ENCODE measurements around the gene SLC38A6. TPM values are rescaled to one million over a fixed set of nuclear protein-coding genes. Genes with fewer than 3 reads are reported as not detected.

The SLC38A6 gene
- total and polyA plus RNA-seq, 9 of the 15 experiments (the other 6 are each of a cell fraction or from before 2014, with no cell fraction given), result 9.8 to 40.3 (median 17.6) TPM

- TF ChIP-seq FOXM1 (IDR thresholded peaks at IDR 0.05; ENCODE audit: low read depth) (peak; percentile 85), FOXM1 (CRISPR knock-in tag; IDR thresholded peaks at IDR 0.05; ENCODE audit: low read depth) (no peak), HMBOX1 (IDR thresholded peaks at IDR 0.05) (peak; percentile 48; the same call in 1 of the 2 replicates), ZNF431 (CRISPR knock-in tag; IDR thresholded peaks at IDR 0.05) (no peak), NFATC3 (IDR thresholded peaks at IDR 0.05) (no peak), MAFG (tag; conservative IDR thresholded peaks at IDR 0.05) (peak; percentile 45), HEY1 (CRISPR knock-in tag; IDR thresholded peaks at IDR 0.05; ENCODE audit: borderline replicate concordance) (no peak), ZNF23 (CRISPR knock-in tag; IDR thresholded peaks at IDR 0.05) (no peak), KDM1A (IDR thresholded peaks at IDR 0.05) (peak; percentile 95 to 97), ZBTB26 (CRISPR knock-in tag; IDR thresholded peaks at IDR 0.05) (no peak), CGGBP1 (CRISPR knock-in tag; IDR thresholded peaks at IDR 0.05) (no peak), HNRNPK (IDR thresholded peaks at IDR 0.05; ENCODE audit: low read depth, low read length, poor library complexity, severe bottlenecking) (no peak), FOXA1 (IDR thresholded peaks at IDR 0.05; ENCODE audit: borderline replicate concordance) (no peak), CHAMP1 (IDR thresholded peaks at IDR 0.05) (peak; percentile 81; the same call in 1 of the 2 replicates), EGR1 (conservative IDR thresholded peaks at IDR 0.05) (peak; percentile 54; the same call in 1 of the 2 replicates), FIP1L1 (IDR thresholded peaks at IDR 0.05; ENCODE audit: low read depth, low read length, poor library complexity, severe bottlenecking) (no peak), E2F4 (CRISPR knock-in tag; IDR thresholded peaks at IDR 0.05; ENCODE audit: low read depth) (no peak), SAP30 (IDR thresholded peaks at IDR 0.05; ENCODE audit: borderline replicate concordance, insufficient read depth, low read depth, low read length, poor library complexity, severe bottlenecking) (no peak), TFAP4 (CRISPR knock-in tag; IDR thresholded peaks at IDR 0.05; ENCODE audit: borderline replicate concordance) (no peak), PYGO2 (tag; IDR thresholded peaks at IDR 0.05) (no peak), KAT7 (CRISPR knock-in tag; IDR thresholded peaks at IDR 0.05; ENCODE audit: borderline replicate concordance) (no peak), WHSC1 (IDR thresholded peaks at IDR 0.05; ENCODE audit: low read length) (no peak), IRF2 (CRISPR knock-in tag; IDR thresholded peaks at IDR 0.05) (no peak)
These were observed 8.6 kb downstream of the SLC38A6 start (continued) for GRCh38 chr14:60989599-60989998.

Data from K562 (cell line).